Fibroblast of lung (primary cell): ENCODE data around the gene GMPR2. TPM values are rescaled to one million over a fixed set of nuclear protein-coding genes. Genes with fewer than 3 reads are reported as not detected.

Experiments
- DNase-seq, 2 donors: peaks; one replicate each; pipeline versions ENCODE4 v3.0.0 to v3.0.0-alpha.2; 2010; ENCODE audit warnings: low read depth in 2 of 2
- H2AFZ ChIP-seq: 2 replicates; pipeline ENCODE4 v1.5.1; 2012; ENCODE audit warnings: low read length, control low read depth, inconsistent platforms
- H3K27ac ChIP-seq: 2 replicates; pipeline ENCODE4 v1.5.1; 2011; ENCODE audit warnings: low read length, control low read depth; ENCODE audit not compliant: insufficient read depth
- H3K27me3 ChIP-seq: 2 replicates; pipeline ENCODE4 v1.5.1; 2011; ENCODE audit warnings: mild to moderate bottlenecking, low read length; ENCODE audit not compliant: control insufficient read depth, insufficient read depth
- H3K36me3 ChIP-seq: 2 replicates; pipeline ENCODE4 v1.5.1; 2011; ENCODE audit warnings: low read length; ENCODE audit not compliant: control insufficient read depth, insufficient read depth
- H3K4me1 ChIP-seq: 2 replicates; pipeline ENCODE4 v1.5.1; 2011; ENCODE audit warnings: low read length; ENCODE audit not compliant: control insufficient read depth, insufficient read depth; ENCODE audit errors: extremely low read depth
- H3K4me2 ChIP-seq: 2 replicates; pipeline ENCODE4 v1.5.1; 2011; ENCODE audit warnings: low read length, control low read depth; ENCODE audit not compliant: insufficient read depth; ENCODE audit errors: extremely low read depth
- H3K4me3 ChIP-seq, 4 experiments: fragments of 200-600 bp in 1 of 4; sonication (generic) in 1 of 4; replicated peaks in 1 of 4; 2 replicates each; pipeline ENCODE4 v1.5.1; 2011 to 2016; ENCODE audit warnings: low read length in 4 of 4, low read depth in 3 of 4, mild to moderate bottlenecking in 3 of 4, control low read depth in 2 of 4, inconsistent platforms in 1 of 4, mixed read lengths in 1 of 4; ENCODE audit not compliant: insufficient read depth in 1 of 4; ENCODE audit errors: control extremely low read depth in 1 of 4
- H3K79me2 ChIP-seq: 2 replicates; pipeline ENCODE4 v1.5.1; 2012; ENCODE audit warnings: mild to moderate bottlenecking, low read length, inconsistent platforms; ENCODE audit not compliant: control insufficient read depth, insufficient read depth
- H3K9ac ChIP-seq: 2 replicates; pipeline ENCODE4 v1.5.1; 2011; ENCODE audit warnings: mild to moderate bottlenecking, low read length, control low read depth; ENCODE audit not compliant: insufficient read depth
- H3K9me3 ChIP-seq: 2 replicates; pipeline ENCODE4 v1.5.1; 2012; ENCODE audit warnings: low read depth, low read length; ENCODE audit not compliant: control insufficient read depth, insufficient read depth
- H4K20me1 ChIP-seq: 2 replicates; pipeline ENCODE4 v1.5.1; 2011; ENCODE audit warnings: low read length; ENCODE audit not compliant: control insufficient read depth, insufficient read depth; ENCODE audit errors: extremely low read depth
- CTCF ChIP-seq, 2 donors: IDR thresholded peaks in 1 of 2; conservative IDR thresholded peaks in 1 of 2; 1 replicate in 1 of 2; 2 replicates in 1 of 2; pipeline ENCODE4 v1.5.1; 2011 to 2012; ENCODE audit warnings: low read length in 2 of 2, control low read depth in 1 of 2, inconsistent platforms in 1 of 2, low read depth in 1 of 2, mild to moderate bottlenecking in 1 of 2
- EZH2 ChIP-seq: IDR thresholded peaks from 2 replicates; pipeline ENCODE4 v1.5.1; 2012; ENCODE audit warnings: low read length, control low read depth, mild to moderate bottlenecking; ENCODE audit errors: missing control alignments
- polyA plus RNA-seq, 2 donors: library from polyadenylated mRNA; depleted of rRNA in 1 of 2; stranded (reverse) in 1 of 2; unstranded in 1 of 2; fragments of >200 nt; gene quantifications; 2 replicates each; pipeline ENCODE4 v1.2.1, GENCODE V29; 2011 to 2012; ENCODE audit warnings: missing spikeins in 1 of 2
- total RNA-seq: library from RNA; depleted of rRNA; stranded (reverse); fragments of >200 nt; gene quantifications from 2 replicates; pipeline ENCODE4 v1.2.1, GENCODE V29; 2014

GMPR2 gene
- total and polyA plus RNA-seq, 2 donors (not counting 1 experiment from before 2014, with no cell fraction given), result 80.2 to 128 TPM

GRCh38 chr14:24269910-24270536 is 37.3 kb downstream of the GMPR2 start:
- no peak for DNase-seq
- Histone ChIP-seq H4K20me1 (no peaks in the 10 kb centered on the region), H3K9me3 (no peaks in the 10 kb centered on the region), H3K27ac (no peak overlapping the region), H3K27me3 (no peaks in the 10 kb centered on the region), H3K79me2 (no peaks in the 10 kb centered on the region), H3K4me3 (no peak overlapping the region), H2AFZ (no peak overlapping the region), H3K4me1 (no peaks in the 10 kb centered on the region), H3K9ac (no peak overlapping the region), H3K36me3 (peaks cover 9% of the 10 kb centered on the region), H3K4me2 (no peak overlapping the region)
- TF ChIP-seq CTCF (conservative IDR thresholded peaks at IDR 0.05 in 1 of 2, IDR thresholded peaks at IDR 0.05 in 1 of 2; ENCODE audit: low read depth in 1 of 2, low read length in 2 of 2) (no peak), EZH2 (no peak)

GRCh38 chr14:24270537-24271133 is 37.9 kb downstream of the GMPR2 start:
- Histone ChIP-seq H3K4me3 (peak overlapping the region; percentile 67 to 99 (median 94)), H3K27ac (peak overlapping the region; percentile 99), H3K9ac (peak overlapping the region; percentile 99), H3K4me2 (peak overlapping the region; percentile 89), H3K27me3 (no peaks in the 10 kb centered on the region), H2AFZ (peak overlapping the region; percentile 89), H4K20me1 (no peaks in the 10 kb centered on the region), H3K79me2 (no peaks in the 10 kb centered on the region), H3K4me1 (no peaks in the 10 kb centered on the region), H3K36me3 (peaks cover 9% of the 10 kb centered on the region), H3K9me3 (no peaks in the 10 kb centered on the region)
- TF ChIP-seq CTCF (conservative IDR thresholded peaks at IDR 0.05 in 1 of 2, IDR thresholded peaks at IDR 0.05 in 1 of 2; ENCODE audit: low read depth in 1 of 2, low read length in 2 of 2) (no peak), EZH2 (no peak)
- peak in 1 of 2 donors; percentile 5 for DNase-seq

GRCh38 chr14:24271134-24271833 is 38.6 kb downstream of the GMPR2 start, which contains the start of gene RABGGTA:
RABGGTA (minus strand) TSS chr14:24271597; CDS start chr14:24271115, 482 bp downstream.
- Histone ChIP-seq H3K9me3 (no peaks in the 10 kb centered on the region), H3K36me3 (peaks cover 7% of the 10 kb centered on the region), H2AFZ (peak within 1 kb of the TSS; percentile 89), H3K4me3 (peak within 1 kb of the TSS; percentile 67 to 99 (median 94)), H3K27me3 (no peaks in the 10 kb centered on the region), H3K27ac (peak within 1 kb of the TSS; percentile 99), H3K4me1 (no peaks in the 10 kb centered on the region), H3K79me2 (no peaks in the 10 kb centered on the region), H3K9ac (peak within 1 kb of the TSS; percentile 99), H3K4me2 (peak within 1 kb of the TSS; percentile 89), H4K20me1 (no peaks in the 10 kb centered on the region)
- peak; percentile 60 for TF ChIP-seq CTCF (conservative IDR thresholded peaks at IDR 0.05 in 1 of 2, IDR thresholded peaks at IDR 0.05 in 1 of 2; ENCODE audit: low read depth in 1 of 2, low read length in 2 of 2)
- TF ChIP-seq EZH2, result no peak
- DNase-seq, result peak; percentile 85 to 88
